HG02852 (cell line): ENCODE results near the gene WTAP.
A peak's percentile ranks its signal among the peaks of the same experiment; 100 is the strongest.
"Not testable (repeated sequence)": the region's sequence is repeated elsewhere in the genome, so short reads cannot be mapped to it uniquely, and the experiment has no call there.

Source experiments
- ATAC-seq: cut with Tn5 transposase; IDR thresholded peaks from one replicate; pipeline ENCODE4 v1.9.1; 2021; ENCODE audit warnings: mild to moderate bottlenecking, moderate library complexity; ENCODE audit not compliant: unreplicated experiment

Gene WTAP

DNA sequence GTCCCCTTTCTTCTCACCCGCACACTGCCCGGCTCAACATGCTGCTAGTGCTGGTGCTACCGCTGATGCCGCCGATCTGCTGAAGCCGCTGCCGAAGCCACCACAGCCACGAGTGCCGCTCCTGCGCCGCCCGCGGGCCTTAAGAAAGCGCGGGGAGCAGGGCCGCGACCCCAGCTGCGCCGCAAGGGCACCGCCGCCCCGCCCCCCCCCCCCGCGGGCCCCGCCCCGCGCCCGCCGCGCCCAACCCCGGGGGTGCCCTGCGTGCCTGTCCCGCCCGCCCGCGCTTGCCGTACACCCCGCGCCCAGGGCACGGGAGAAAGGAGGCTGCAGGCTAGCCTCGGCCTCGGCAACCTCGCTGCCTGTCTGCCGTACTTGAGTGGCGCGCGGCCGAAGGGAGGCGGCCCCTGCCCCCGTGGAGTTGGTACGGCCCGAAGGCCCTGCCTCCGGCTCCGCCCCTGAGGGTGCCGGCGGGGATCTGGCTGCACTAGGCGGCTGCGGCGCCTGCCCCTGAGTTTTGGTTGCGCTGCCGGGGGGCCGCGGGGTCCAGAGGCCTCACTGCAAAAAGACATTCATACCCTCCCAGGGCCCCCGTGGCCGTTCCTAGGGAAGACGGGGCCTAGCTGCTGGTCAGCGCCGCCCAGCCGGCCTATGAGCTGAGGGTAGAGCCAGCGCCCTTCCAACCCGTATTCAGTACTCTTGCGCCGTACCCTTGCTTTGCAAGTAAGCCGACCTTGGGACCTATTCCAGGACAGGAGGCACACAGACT is 34.0 kb upstream of the WTAP start, which contains the start of gene SOD2:
SOD2 (minus strand) TSS at position 114 of the 766 bp plus-strand sequence; CDS start at position 40, 74 bp downstream.
- peak; percentile 72 for ATAC-seq

DNA sequence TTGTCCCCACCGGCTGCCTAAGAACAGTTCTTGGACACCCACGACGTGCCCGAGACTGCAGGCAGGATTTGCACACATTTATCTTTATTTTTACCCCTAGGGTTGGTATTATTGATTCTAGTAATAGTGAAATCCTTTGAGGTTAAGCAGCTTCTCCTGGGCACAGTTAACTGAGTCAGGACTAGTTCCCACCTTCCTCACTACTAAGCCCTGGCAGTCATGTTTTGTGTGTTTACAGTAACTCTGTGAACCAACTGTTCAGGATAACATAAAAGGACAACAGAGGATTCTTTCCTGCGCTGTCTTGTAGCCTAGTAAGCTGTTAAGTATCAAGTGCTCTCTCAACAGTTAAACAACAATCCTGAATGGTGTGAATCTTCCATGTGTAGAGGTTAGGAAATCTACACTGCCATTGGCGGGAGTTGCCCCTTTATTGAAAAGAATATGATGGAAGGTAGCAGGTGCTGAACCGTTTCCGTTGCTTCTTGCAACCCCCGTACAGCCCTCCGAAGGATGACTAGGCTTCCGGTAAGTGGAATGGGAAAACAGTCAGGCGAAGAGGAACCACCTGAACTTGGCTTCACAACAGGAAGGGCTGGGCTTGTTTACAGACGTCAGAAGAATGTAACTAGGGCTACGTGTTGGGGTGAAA is 33.3 kb upstream of the WTAP start:
- peak; percentile 4 for ATAC-seq

DNA sequence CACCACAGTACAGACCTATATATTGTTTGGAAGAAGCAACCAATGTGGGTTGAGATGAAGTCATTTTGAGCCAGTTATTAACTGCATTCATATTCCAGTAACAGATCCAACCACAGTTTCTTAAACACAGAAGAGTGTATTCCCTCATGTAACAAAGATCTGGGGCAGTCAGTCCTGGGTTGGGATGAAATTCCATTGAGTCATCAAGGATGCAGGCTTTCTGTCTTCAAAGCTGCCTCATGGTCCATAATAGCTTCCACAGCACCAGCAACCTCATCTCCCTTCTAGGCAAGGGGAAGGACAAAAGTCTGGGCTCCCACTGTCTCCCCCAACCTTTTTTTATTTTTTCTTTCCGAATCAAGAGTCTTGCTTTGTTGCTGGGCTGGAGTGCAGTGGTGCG is 31.3 kb upstream of the WTAP start:
- no peak for ATAC-seq

- no peak for ATAC-seq
Observed at GRCh38 chr6:159700970-159701369, 26.3 kb upstream of the WTAP start.

DNA sequence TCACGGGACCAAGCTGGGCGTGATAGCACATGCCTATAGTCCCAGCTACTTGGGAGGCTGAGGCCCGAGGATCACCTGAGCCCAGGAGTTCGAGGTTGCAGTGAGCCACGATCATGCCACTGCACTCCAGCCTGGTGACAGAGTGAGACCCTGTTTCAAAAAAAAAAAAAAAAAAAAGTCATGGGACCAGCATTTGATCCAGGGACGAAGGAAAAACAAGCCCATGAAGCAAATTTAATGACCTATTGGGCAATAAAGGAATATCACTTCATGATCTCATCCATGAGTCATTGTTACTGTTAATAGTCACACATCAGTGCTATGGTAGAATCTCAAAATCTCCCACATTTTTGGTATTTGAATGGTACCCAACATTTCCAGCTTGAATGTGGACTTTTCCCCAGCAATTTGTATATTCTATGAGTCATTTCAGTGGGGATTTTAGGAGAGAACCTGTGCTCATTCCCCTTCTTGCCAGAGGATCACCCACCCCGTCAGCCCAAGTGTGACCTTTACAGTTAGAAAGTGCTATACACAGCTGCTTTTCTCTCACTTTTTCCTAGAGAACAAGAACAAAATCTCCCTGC is 25.8 kb upstream of the WTAP start:
- ATAC-seq, result no peak

GRCh38 chr6:159710603-159711002 is 16.7 kb upstream of the WTAP start:
- not testable (repeated sequence) for ATAC-seq

DNA sequence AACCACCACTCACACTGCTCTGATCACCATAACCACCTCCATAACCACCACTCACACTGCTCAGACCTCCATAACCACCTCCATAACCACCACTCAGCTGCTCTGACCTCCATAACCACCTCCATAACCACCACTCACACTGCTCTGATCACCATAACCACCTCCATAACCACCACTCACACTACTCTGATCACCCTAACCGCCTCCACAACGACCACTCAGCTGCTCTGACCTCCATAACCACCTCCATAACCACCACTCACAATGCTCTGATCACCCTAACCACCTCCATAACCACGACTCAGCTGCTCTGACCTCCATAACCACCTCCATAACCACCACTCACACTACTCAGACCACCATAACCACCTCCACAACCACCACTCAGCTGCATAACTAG is 14.9 kb upstream of the WTAP start:
- not testable (repeated sequence) for ATAC-seq

DNA sequence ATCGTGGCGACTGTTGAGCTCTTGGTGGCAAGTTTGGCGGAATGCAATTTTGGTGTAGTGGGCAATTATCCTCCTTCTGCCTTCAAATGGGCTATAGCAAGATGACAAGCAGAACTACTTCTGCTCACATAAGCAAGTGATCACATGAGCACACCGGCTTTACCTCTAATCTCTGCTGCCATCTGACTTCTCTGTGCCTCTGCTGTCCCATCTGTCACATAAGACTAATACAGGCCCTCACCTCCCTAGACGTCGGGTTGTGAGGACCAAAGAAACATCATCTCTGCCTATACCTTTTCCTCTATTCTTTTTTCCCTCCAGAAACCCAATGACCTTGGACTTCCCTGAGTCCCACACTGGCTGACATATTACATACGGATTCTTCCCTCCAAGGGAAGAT is 13.3 kb upstream of the WTAP start:
- no peak for ATAC-seq

- ATAC-seq, result no peak
Observed at GRCh38 chr6:159714404-159714803, 12.9 kb upstream of the WTAP start.

DNA sequence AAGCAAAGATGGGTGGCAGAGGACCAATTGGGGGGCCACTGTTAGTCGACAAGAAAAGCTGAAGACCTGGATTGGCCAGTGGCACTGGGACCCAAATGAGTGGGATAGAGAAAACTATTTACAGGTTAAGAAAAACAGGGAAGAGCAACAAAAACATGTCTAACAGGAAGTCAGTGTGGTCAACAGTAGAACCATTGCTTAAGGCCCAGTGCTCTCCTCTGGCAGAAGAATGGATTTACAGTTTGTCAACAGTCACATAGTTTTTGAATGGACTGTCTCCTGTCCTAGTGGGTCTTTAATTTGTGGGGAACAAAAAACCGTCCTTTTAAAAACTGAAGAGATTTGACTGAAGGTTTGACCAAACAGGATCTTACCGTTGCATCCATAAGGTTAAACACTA is 12.1 kb upstream of the WTAP start:
- ATAC-seq, result no peak

- ATAC-seq, result no peak
Observed at GRCh38 chr6:159715605-159716004, 11.7 kb upstream of the WTAP start.

- no peak for ATAC-seq
Observed at GRCh38 chr6:159716247-159717096, 10.8 kb upstream of the WTAP start.

GRCh38 chr6:159718634-159719033 is 8.7 kb upstream of the WTAP start:
- no peak for ATAC-seq

- no peak for ATAC-seq
Observed at GRCh38 chr6:159719287-159719686, 8.0 kb upstream of the WTAP start.

GRCh38 chr6:159720708-159721107 is 6.6 kb upstream of the WTAP start:
- ATAC-seq, result no peak

DNA sequence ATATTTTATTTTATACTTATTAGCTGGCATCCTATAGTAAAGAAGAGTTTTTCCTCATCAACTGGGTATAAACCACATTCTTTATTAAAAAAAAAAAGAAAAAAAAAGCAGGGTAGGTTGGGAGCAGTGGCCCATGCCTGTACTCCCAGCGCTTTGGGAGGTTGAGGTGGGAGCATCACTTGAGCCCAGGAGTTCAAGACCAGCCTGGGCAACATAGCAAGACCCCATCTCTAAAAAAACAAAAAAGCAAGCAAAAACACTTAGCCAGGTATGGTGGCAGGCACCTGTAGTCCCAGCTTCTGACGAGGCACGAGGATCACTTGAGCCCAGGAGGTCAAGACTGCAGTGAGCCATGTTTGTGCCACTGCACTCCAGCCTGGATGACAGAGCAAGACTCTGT is 5.3 kb upstream of the WTAP start:
- ATAC-seq, result not testable (repeated sequence)

- ATAC-seq, result no peak
Observed at GRCh38 chr6:159722655-159723054, 4.7 kb upstream of the WTAP start.

- no peak for ATAC-seq
Observed at GRCh38 chr6:159723259-159723658, 4.0 kb upstream of the WTAP start.

DNA sequence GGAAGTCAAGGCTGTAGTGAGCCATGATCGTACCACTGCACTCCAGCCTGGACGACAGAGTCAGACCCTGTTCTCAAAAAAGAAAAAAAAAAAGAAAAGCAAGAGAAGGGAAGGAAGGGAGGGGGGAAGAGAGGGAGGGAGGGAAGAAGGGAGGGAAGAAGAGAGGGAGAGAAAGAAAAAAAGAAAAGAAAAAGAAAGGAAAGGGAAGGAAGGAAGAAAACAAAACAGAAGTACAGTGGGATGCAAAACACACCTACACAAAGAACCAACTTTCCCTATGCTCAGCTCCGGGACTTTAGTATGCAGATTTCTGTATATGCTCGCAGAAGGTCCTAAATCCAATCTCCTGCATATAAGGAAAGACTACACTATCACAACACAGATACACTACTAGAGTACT is 2.5 kb upstream of the WTAP start:
- ATAC-seq, result no peak

DNA sequence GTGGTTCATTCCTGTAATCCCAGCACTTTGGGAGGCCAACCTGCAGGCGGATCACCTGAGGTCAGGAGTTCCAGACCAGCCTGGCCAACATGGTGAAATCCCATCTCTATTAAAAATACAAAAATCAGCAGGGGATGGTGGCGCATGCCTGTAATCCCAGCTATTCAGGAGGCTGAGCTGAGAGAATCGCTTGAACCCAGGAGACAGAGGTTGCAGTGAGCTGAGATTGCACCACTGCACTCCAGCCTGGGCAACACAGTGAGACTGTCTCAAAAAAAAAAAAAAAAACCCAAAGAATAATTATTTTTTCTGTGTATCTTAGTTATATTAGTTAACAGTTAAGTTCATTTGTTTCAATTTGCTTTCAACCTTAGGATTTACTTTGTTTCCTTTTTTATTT is 2.1 kb upstream of the WTAP start:
- not testable (repeated sequence) for ATAC-seq

- ATAC-seq, result peak; percentile 24
Observed at GRCh38 chr6:159726255-159726917, 920 bp upstream of the WTAP start.
